B cell (primary cell): ENCODE data around the gene GRN. TPM values are rescaled to one million over a fixed set of nuclear protein-coding genes. Genes with fewer than 3 reads are reported as not detected.

Experiments used
- ATAC-seq: fragments of 200-7000 bp; cut with Tn5 transposase; one replicate; pipeline ENCODE4 v1.10.0; 2021; ENCODE audit warnings: low read depth, mild to moderate bottlenecking, moderate number of reproducible peaks, moderate library complexity
- CTCF ChIA-PET: fragments of 350-600 bp; sonication (Branson Sonifier 250); formaldehyde crosslinking; loops from one replicate; lab custom pipeline; 2021; ENCODE audit warnings: antibody characterized with exemption, inconsistent platforms; lab: Charles Lee
- POLR2A ChIA-PET: fragments of 350-600 bp; sonication (Branson Sonifier 250); formaldehyde crosslinking; loops from one replicate; lab custom pipeline; 2021; ENCODE audit warnings: antibody characterized with exemption; lab: Charles Lee
- DNase-seq: peaks from one replicate; pipeline ENCODE4 v3.0.0; 2013
- H2AFZ ChIP-seq: 2 replicates; pipeline ENCODE4 v1.6.1; 2012; ENCODE audit warnings: mild to moderate bottlenecking, low read depth, low read length; ENCODE audit not compliant: insufficient read depth, poor library complexity, severe bottlenecking
- H3K27ac ChIP-seq, 2 donors: 1 replicate in 1 of 2; 2 replicates in 1 of 2; pipeline ENCODE4 v1.5.1; 2012 to 2013; ENCODE audit warnings: low read length in 2 of 2, mild to moderate bottlenecking in 2 of 2, moderate library complexity in 1 of 2
- H3K27me3 ChIP-seq, 4 experiments: fragments of 200-600 bp in 1 of 4; sonication (generic) in 1 of 4; replicated peaks in 1 of 4; 1 replicate in 2 of 4; 2 replicates in 2 of 4; pipeline versions ENCODE4 v1.6.1 to v1.7.0; 2013 to 2016; ENCODE audit warnings: low read length in 3 of 4, mild to moderate bottlenecking in 2 of 4, mixed read lengths in 1 of 4, moderate library complexity in 1 of 4; ENCODE audit not compliant: insufficient read depth in 4 of 4, control insufficient read depth in 3 of 4; ENCODE audit errors: control extremely low read depth in 1 of 4
- H3K36me3 ChIP-seq, 2 experiments: replicated peaks in 1 of 2; 1 replicate in 1 of 2; 2 replicates in 1 of 2; pipeline versions ENCODE4 v1.6.1 to v1.7.1; 2013; ENCODE audit warnings: low read length in 1 of 2; ENCODE audit not compliant: insufficient read depth in 2 of 2, control insufficient read depth in 1 of 2; ENCODE audit errors: control extremely low read depth in 1 of 2, extremely low read depth in 1 of 2
- H3K4me1 ChIP-seq, 2 donors: fragments of 200-600 bp in 1 of 2; sonication (generic) in 1 of 2; 1 replicate in 1 of 2; 2 replicates in 1 of 2; pipeline versions ENCODE4 v1.5.1 to v1.6.1; 2013 to 2017; ENCODE audit warnings: low read length in 2 of 2; ENCODE audit not compliant: control insufficient read depth in 2 of 2, insufficient read depth in 2 of 2
- H3K4me2 ChIP-seq: replicated peaks from 2 replicates; pipeline ENCODE3; 2012; ENCODE audit warnings: mild to moderate bottlenecking, low read depth, low read length; ENCODE audit not compliant: poor library complexity, severe bottlenecking
- H3K4me3 ChIP-seq, 5 experiments: fragments of 200-600 bp in 1 of 5; sonication (generic) in 1 of 5; 1 replicate in 3 of 5; 2 replicates in 2 of 5; pipeline versions ENCODE4 v1.5.1 to v1.7.0; 2011 to 2016; ENCODE audit warnings: low read length in 4 of 5, mild to moderate bottlenecking in 4 of 5, low read depth in 2 of 5, control low read depth in 1 of 5, moderate library complexity in 1 of 5; ENCODE audit not compliant: insufficient read depth in 1 of 5; ENCODE audit errors: control extremely low read depth in 1 of 5, extremely low read depth in 1 of 5
- H3K79me2 ChIP-seq: fragments of 200-600 bp; sonication (generic); one replicate; pipeline ENCODE4 v1.6.0; 2016; ENCODE audit warnings: low read length; ENCODE audit not compliant: control insufficient read depth, insufficient read depth
- H3K9ac ChIP-seq: fragments of 200-600 bp; sonication (generic); 2 replicates; pipeline ENCODE4 v1.6.1; 2017; ENCODE audit warnings: mild to moderate bottlenecking, low read length, moderate library complexity
- H3K9me3 ChIP-seq, 3 donors: one replicate each; pipeline versions ENCODE4 v1.6.1 to v1.7.1; 2013; ENCODE audit warnings: low read length in 2 of 3; ENCODE audit not compliant: control insufficient read depth in 2 of 3, insufficient read depth in 1 of 3; ENCODE audit errors: control extremely low read depth in 1 of 3
- H4K20me1 ChIP-seq: 2 replicates; pipeline ENCODE4 v1.6.0; 2012; ENCODE audit warnings: mild to moderate bottlenecking, low read length; ENCODE audit not compliant: insufficient read depth, control insufficient read depth, poor library complexity, severe bottlenecking
- H3K27ac Mint-ChIP-seq: one replicate; pipeline ENCODE4 v1.8.0; 2021; ENCODE audit warnings: mixed read lengths
- H3K27me3 Mint-ChIP-seq: one replicate; pipeline ENCODE4 v1.8.0; 2021; ENCODE audit warnings: mixed read lengths
- H3K4me1 Mint-ChIP-seq: one replicate; pipeline ENCODE4 v1.8.0; 2021; ENCODE audit warnings: mixed read lengths
- H3K4me3 Mint-ChIP-seq: one replicate; pipeline ENCODE4 v1.8.0; 2021; ENCODE audit warnings: mixed read lengths
- H3K9me3 Mint-ChIP-seq: one replicate; pipeline ENCODE4 v1.8.0; 2022; ENCODE audit warnings: mixed read lengths; ENCODE audit not compliant: insufficient read depth
- CTCF ChIP-seq: fragments of 200-600 bp; IDR thresholded peaks from one replicate; pipeline ENCODE4 v1.8.0; 2022; ENCODE audit warnings: antibody characterized with exemption, mild to moderate bottlenecking
- EZH2 ChIP-seq: IDR thresholded peaks from 2 replicates; pipeline ENCODE4 v1.6.1; 2012; ENCODE audit warnings: borderline replicate concordance, low read depth, mild to moderate bottlenecking, moderate library complexity, low read length; ENCODE audit not compliant: insufficient read depth, poor library complexity, severe bottlenecking
- WGBS: methylation state at CpG from one replicate; pipeline ENCODE4 v1.1.5; 2013; ENCODE audit warnings: missing lambda C conversion rate; ENCODE audit not compliant: insufficient coverage; 5-methylcytosine and 5-hydroxymethylcytosine counted together
- intact Hi-C: fragments of 100-400 bp; cut with micrococcal nuclease; formaldehyde crosslinking; loops from one replicate; pipeline ENCODE4 v1.10.0; 2022
- polyA plus RNA-seq: library from polyadenylated mRNA; depleted of rRNA; stranded (reverse); fragments of >200 nt; gene quantifications from 2 replicates; pipeline ENCODE4 v1.2.3, GENCODE V29; 2012
- total RNA-seq, 2 donors: library from RNA; stranded (reverse); fragments of 120-200 nt in 1 of 2; gene quantifications; 1 replicate in 1 of 2; 2 replicates in 1 of 2; pipeline versions ENCODE4 v1.2.3 to v1.2.4, GENCODE V29; 2013 to 2022

Gene GRN
- total and polyA plus RNA-seq, 2 donors (not counting 1 experiment from before 2014, with no cell fraction given) = 187 to 226 TPM

DNA sequence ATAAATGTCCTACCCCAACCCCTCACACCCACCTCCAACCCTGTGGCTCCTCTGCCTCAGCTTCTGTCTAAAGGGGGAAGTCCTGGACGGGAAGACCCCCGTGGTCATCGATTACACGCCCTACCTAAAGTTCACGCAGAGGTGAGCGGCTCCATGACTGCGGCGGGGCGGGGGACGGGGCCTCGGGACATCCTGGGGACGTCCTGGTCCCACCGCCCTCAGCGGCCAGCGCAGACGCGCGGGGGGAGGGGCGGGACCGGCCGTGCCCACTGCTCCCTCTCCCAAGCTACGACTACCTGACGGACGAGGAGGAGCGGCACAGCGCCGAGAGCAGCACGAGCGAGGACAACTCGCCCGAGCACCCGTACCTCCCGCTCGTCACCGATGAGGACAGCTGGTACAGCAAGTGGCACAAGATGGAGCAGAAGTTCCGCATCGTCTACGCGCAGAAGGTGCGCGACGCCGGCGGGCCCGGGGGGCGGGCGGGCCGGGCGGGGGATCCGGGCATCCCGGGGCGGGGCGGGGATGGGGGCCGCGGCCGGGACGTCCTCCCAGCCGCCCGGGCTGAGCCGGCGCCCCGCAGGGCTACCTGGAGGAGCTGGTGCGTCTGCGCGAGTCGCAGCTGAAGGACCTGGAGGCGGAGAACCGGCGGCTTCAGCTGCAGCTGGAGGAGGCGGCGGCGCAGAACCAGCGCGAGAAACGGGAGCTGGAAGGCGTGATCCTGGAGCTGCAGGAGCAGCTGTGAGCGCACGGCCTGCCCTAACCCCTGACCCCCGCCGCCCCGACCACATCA is 30.0 kb upstream of the GRN start:
- ChIA-PET CTCF (interaction anchor here (0.6 to 7.3 kb wide), 3 partner anchors 100 to 174 kb away, joined by 3 to 38 read pairs (median 3); no protein-coding TSS in a partner anchor), POLR2A (interaction anchor here (0.6 to 1.6 kb wide), 5 partner anchors 31 to 128 kb away, joined by 3 to 8 read pairs (median 3); partner anchors contain the start of genes GRN and TMUB2)
- Mint-ChIP-seq H3K9me3 (peaks cover 5% of the 10 kb centered on the region), H3K4me1 (peaks cover 18% of the 10 kb centered on the region), H3K27me3 (peaks cover 37% of the 10 kb centered on the region), H3K27ac (peak overlapping the region; percentile 34), H3K4me3 (peak overlapping the region; percentile 80)
- Histone ChIP-seq H3K27ac (no peak overlapping the region), H3K4me1 (peaks cover 19 to 25% of the 10 kb centered on the region in 2 donors), H3K4me3 (peak overlapping the region in 4 of 5 experiments; percentile 28 to 62 (median 50)), H2AFZ (peak overlapping the region; percentile 65), H3K36me3 (peaks cover 0 to 8% of the 10 kb centered on the region in 2 experiments), H3K9me3 (peaks cover 0 to 18% (median 0%) of the 10 kb centered on the region in 3 donors), H3K9ac (peak overlapping the region; percentile 50), H3K4me2 (peak overlapping the region; percentile 78), H3K79me2 (no peaks in the 10 kb centered on the region), H3K27me3 (peaks cover 0 to 46% (median 22%) of the 10 kb centered on the region in 4 experiments), H4K20me1 (no peaks in the 10 kb centered on the region)
- TF ChIP-seq CTCF = no peak
- no peak for TF ChIP-seq EZH2
- ATAC-seq (peak; percentile 59), DNase-seq (peak; percentile 55)
- WGBS = 1% methylated on average over 81 of the region's 81 CpGs
- intact Hi-C loops = no loop called here
